Measurements from ENCODE around the gene EBPL.

EBPL gene

GRCh38 chr13:49679246-49679645, 12.0 kb downstream of the EBPL start:
- TF ChIP-seq PPARA (CRISPR knock-in tag; IDR thresholded peaks at IDR 0.05; ENCODE audit: borderline replicate concordance), result no peak
- ATAC-seq, result no peak

GRCh38 chr13:49678191-49678914, 12.9 kb downstream of the EBPL start:
- no peak for TF ChIP-seq CREB5 (CRISPR knock-in tag; IDR thresholded peaks at IDR 0.05; ENCODE audit: low read depth)
- TF ChIP-seq ZNF565 (CRISPR knock-in tag; conservative IDR thresholded peaks at IDR 0.05; ENCODE audit: low read depth), result no peak
- no peak for TF ChIP-seq TCF4 (CRISPR knock-in tag; IDR thresholded peaks at IDR 0.05; ENCODE audit: borderline replicate concordance)
- no peak for TF ChIP-seq ZNF70 (CRISPR knock-in tag; IDR thresholded peaks at IDR 0.05)
- no peak for TF ChIP-seq ZFP30 (CRISPR knock-in tag; IDR thresholded peaks at IDR 0.05)
- TF ChIP-seq TOX (CRISPR knock-in tag; IDR thresholded peaks at IDR 0.05; ENCODE audit: borderline replicate concordance), result no peak
- no peak for TF ChIP-seq BACH2 (CRISPR knock-in tag; IDR thresholded peaks at IDR 0.05; ENCODE audit: borderline replicate concordance)
- no peak for TF ChIP-seq PPARA (CRISPR knock-in tag; IDR thresholded peaks at IDR 0.05; ENCODE audit: borderline replicate concordance)
- ATAC-seq, result no peak

- ATAC-seq, result no peak
These were observed 14.5 kb downstream of the EBPL start for GRCh38 chr13:49676581-49677298.

GRCh38 chr13:49670828-49671227, 20.5 kb downstream of the EBPL start:
- no peak for ATAC-seq
- TF ChIP-seq ZFP30 (CRISPR knock-in tag; IDR thresholded peaks at IDR 0.05), result no peak
- no peak for TF ChIP-seq TSHZ2 (CRISPR knock-in tag; IDR thresholded peaks at IDR 0.05)
- no peak for TF ChIP-seq OSR1 (CRISPR knock-in tag; IDR thresholded peaks at IDR 0.05)
- TF ChIP-seq POU6F1 (CRISPR knock-in tag; IDR thresholded peaks at IDR 0.05; ENCODE audit: borderline replicate concordance, low read depth), result no peak
- no peak for TF ChIP-seq TCF4 (CRISPR knock-in tag; IDR thresholded peaks at IDR 0.05; ENCODE audit: borderline replicate concordance)
- TF ChIP-seq ZNF565 (CRISPR knock-in tag; conservative IDR thresholded peaks at IDR 0.05; ENCODE audit: low read depth), result no peak
- TF ChIP-seq ZNF70 (CRISPR knock-in tag; IDR thresholded peaks at IDR 0.05), result no peak
- TF ChIP-seq PATZ1 (CRISPR knock-in tag; IDR thresholded peaks at IDR 0.05; ENCODE audit: borderline replicate concordance), result no peak
- no peak for TF ChIP-seq ESRRG (CRISPR knock-in tag; IDR thresholded peaks at IDR 0.05)
- TF ChIP-seq SNAI2 (CRISPR knock-in tag; IDR thresholded peaks at IDR 0.05), result no peak
- no peak for TF ChIP-seq ISL1 (CRISPR knock-in tag; IDR thresholded peaks at IDR 0.05)
- TF ChIP-seq ARNTL (CRISPR knock-in tag; IDR thresholded peaks at IDR 0.05; ENCODE audit: borderline replicate concordance, low read depth), result no peak

More at GRCh38 chr13:49676581-49677298, 14.5 kb downstream of the EBPL start:
- no peak for TF ChIP-seq ZFP3 (CRISPR knock-in tag; IDR thresholded peaks at IDR 0.05)
- TF ChIP-seq SNAI2 (CRISPR knock-in tag; IDR thresholded peaks at IDR 0.05), result no peak
- TF ChIP-seq PATZ1 (CRISPR knock-in tag; IDR thresholded peaks at IDR 0.05; ENCODE audit: borderline replicate concordance), result no peak
- TF ChIP-seq ZFP30 (CRISPR knock-in tag; IDR thresholded peaks at IDR 0.05), result no peak
- no peak for TF ChIP-seq GLIS3 (CRISPR knock-in tag; IDR thresholded peaks at IDR 0.05)
- no peak for TF ChIP-seq ARNTL (CRISPR knock-in tag; IDR thresholded peaks at IDR 0.05; ENCODE audit: borderline replicate concordance, low read depth)
- TF ChIP-seq PPARA (CRISPR knock-in tag; IDR thresholded peaks at IDR 0.05; ENCODE audit: borderline replicate concordance), result no peak
- TF ChIP-seq CSRNP3 (CRISPR knock-in tag; IDR thresholded peaks at IDR 0.05), result no peak
- no peak for TF ChIP-seq BACH2 (CRISPR knock-in tag; IDR thresholded peaks at IDR 0.05; ENCODE audit: borderline replicate concordance)
- TF ChIP-seq CSDC2 (CRISPR knock-in tag; IDR thresholded peaks at IDR 0.05), result no peak

All from SK-N-SH treated with all-trans-retinoic acid at 6 μM for 48 hours (cell line).